GM21576 (cell line): ENCODE results near the gene YEATS2.

ENCODE experiments used
- ATAC-seq: cut with Tn5 transposase; IDR thresholded peaks from one replicate; pipeline ENCODE4 v1.9.1; 2021; ENCODE audit warnings: mild to moderate bottlenecking, moderate library complexity; ENCODE audit not compliant: unreplicated experiment

The YEATS2 gene

DNA sequence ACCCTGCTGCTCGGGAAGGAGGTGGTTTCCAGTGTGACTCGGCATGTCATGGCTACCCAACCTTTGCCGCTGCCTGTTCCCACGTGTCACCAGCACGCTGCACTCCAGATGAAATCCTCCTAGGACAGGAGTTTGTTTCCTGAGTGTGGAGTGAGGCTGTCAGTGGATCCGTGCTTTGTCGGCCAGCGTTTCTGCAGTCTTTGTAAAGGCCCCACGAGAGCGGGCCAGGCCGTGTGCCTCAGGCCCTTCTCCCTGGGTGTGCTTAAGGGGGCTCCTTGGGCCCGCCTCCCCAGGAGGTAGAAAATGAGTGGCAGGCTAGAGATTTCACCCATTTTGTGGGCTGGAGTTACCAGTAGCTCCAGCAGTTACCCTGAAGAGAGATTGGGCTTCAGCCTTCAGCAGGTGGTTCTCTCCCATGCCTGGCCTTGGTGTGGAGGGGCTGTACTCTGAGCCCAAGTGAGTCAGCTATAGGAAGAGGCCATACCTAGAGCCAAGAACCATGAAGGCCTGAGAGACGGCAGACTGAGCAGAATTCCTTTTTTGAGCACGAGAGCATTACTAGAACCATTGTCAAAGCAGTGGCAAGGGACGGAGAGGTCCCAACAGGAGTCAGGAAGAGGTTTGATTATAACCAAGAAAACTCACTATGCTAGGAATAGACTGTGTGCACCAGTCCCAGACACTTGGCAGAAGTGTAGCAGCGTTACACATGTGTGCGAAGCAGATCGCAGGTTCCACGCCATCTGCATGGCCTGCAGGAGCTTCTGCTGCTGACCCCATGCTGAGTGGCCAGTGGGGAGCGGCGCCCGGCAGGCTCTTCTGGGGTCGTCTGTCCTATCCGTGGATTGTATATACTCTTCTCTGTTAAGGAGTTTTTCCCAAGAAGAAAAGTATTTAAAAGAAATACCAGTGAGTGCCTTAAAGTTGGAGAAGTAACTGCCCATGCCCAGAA lies 113.3 kb downstream of the YEATS2 start:
- no peak for ATAC-seq

DNA sequence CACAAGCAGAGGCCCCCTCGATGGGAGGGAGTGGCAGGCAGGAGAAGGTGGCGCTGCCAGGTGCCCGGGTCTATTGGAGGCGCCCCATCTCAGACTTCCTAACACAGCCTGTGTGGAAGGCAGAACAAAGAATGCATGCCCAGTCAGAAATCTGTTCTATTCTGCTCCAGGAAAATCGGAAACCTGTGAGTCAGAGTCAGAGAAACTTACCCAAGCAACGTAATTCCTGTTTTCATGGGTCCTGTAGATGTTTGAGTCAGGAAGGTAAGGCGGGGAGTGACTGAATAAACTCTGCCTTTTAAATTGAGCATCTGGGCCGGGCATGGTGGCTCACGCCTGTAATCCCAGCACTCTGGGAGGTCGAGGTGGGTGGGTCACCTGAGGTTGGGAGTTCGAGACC lies 114.0 kb downstream of the YEATS2 start:
- no peak for ATAC-seq

DNA sequence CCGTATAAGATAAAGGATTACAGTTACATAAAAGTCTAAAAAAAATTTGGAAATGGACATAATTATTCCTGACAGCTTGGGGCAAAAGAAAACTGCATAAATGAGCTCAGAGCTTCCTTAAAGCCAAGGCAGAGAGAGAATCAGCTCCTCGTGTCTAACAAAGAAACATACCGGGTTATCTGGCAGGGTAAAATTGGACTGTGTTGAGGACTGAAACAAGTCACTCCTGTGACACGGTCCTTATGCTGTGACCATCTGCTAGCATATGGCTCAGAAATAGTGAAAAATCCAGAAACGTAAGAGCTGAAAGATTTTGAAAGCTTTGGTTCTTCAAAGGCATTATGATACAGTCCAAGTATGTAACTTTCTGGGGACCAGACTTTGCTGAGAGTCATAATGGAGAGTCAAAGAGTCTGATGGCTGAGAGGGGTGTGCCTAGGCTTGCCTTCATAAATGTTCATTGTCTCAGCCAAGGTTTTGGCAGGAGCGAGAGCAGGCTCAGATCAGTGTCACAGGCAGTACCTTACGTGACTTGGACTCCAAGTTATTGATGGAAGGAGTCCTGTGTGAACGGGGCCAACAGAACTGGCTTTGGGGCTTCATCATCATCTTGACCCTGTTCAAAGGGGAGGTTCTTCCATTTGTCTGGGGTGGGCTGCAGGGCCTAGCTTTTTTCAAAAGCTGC lies 115.3 kb downstream of the YEATS2 start:
- no peak for ATAC-seq

DNA sequence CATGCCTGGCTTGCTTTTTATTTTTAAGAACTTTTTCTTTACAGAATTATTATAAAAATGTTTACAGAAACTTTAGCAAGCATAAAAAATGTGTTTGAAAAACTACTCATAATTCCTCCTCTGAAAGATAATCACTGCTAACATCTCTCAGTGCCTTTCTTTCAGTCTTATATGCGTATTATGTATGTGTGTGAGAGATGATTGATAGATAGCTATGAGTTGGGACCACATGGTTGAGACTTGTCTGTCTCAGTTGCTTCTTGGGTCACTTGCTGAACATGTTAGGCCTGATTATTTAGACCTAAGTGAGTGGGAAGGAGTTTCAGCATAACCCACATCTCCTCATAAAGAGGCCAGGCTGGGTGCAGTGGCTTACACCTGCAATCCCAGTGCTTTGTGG lies 116.6 kb downstream of the YEATS2 start:
- no peak for ATAC-seq

DNA sequence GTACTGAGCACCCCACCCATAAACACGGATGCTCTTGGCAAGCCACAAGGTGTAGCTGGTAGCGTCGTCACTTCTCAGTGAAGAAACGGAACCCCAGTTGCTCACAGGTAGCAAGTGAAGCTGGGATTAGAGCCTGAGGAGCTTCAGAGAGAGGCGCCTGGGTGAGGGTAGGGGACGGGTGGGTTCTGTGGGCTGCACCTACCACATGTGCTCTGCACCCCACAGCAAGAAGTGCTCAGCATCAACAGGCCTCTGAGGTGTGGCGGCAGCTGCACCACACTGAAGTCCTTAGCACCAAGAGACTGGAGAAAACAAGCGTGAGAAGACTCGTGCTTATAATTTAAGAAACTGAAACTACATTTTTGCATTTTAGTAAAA lies 118.0 kb downstream of the YEATS2 start:
- peak; percentile 55 for ATAC-seq

DNA sequence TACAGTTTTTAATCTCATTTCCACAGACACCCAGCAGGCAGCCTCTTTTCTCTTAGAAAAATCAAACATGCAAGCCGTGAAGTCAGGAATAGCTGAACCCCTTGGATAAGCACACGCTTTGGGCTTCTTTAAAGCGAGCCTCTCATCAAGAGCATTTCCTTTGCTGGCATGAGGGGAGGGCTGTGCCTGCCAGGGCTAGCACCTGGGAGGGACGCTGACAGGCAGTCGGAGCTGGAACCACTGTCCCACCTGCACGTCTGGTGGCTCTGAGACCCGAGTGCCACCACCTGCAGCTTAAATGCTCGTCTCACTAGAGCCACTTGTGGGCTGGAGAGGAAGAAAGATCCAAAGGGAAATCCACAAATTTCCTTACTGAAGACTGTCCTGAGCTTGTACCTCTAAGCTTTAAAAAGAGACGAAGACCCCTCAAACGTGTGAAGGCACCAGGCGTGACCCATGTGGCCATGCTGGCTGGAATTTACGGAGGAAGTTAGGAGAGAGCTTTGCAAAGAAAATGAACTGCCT lies 118.4 kb downstream of the YEATS2 start:
- no peak for ATAC-seq

DNA sequence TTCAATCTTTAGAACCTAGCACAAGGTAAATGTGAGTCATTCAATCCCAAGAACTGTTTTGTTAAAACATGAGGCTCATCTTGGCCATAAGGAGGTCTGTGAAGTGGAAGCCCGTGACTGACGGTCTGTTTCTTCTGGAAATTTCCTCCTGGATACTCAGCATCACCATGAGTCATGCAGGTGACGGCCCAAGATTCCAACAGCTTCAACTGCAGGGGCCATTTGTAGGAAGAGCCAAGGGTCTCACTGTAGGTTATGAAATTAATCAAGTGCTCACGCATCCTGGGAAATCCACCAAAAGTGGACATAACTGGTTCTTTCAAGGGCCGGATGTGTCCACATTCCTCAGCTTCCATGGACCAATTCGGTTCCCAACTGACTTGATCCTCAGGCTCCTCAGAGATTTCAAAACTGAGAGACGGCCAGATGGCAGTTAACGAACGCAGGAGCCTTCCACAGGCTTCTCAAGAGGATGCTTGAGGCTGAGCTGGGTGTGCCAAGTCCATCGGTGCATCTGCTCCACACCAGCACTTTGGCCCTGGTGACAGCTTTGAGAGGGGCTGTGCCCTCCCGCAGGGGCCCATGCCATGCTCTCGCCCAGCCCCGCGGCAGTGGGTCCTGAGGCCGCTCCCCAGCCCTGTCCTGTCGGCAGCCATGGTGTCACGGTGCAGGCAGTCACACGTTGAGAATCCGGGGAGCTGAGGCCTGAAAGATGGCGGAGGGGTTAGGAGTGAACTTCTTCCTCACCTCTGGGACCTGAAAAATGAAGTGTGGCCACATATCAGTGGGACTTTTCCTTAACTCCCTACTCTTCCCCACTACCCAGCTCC lies 119.3 kb downstream of the YEATS2 start:
- no peak for ATAC-seq

DNA sequence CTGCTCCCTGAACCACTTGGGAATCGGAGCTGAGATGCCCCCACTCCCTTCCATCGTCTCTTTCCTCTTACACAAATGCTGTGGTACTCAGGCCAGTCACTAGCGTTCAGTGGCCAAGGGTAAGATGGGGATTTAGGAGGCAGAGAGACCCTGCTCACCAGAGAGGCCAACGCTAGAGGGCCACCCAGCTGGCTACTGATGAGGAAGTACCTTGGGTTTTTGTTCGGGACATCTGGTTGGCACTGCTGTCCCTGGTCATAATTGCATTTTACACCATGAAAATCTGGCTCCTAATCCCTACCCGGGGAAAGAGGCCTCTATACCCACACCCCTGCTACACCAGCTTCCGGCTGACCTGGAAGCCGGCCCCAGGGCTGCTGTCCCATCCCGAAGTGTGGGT lies 120.0 kb downstream of the YEATS2 start:
- no peak for ATAC-seq

DNA sequence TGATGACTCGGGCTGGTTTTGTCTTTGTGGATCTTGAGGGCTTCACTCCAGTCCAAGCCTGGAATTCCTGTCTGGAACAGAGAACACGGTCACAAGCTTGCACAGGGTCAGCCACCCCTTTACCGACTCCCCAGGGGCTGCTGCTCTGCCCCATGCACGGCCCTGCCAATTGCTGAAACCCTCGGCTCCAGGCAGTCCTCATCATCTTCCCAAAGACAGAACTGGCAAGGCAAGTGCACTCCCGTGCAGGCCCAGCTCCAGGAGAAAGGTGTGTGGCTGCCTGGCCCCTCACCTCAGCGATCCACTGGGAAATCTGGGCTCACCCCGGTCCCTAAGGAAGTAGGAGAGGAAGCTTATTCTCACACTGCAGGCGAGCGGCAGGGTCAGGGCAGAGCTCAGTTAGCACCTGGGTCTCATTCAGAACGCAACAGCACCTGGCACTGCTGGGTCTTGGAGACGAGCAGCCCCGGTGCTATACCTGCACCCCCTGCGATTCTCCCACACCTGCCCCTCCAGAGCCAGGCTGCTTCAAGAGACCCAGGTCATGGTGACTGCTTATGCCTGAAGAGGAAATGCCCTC lies 120.5 kb downstream of the YEATS2 start:
- ATAC-seq, result no peak

DNA sequence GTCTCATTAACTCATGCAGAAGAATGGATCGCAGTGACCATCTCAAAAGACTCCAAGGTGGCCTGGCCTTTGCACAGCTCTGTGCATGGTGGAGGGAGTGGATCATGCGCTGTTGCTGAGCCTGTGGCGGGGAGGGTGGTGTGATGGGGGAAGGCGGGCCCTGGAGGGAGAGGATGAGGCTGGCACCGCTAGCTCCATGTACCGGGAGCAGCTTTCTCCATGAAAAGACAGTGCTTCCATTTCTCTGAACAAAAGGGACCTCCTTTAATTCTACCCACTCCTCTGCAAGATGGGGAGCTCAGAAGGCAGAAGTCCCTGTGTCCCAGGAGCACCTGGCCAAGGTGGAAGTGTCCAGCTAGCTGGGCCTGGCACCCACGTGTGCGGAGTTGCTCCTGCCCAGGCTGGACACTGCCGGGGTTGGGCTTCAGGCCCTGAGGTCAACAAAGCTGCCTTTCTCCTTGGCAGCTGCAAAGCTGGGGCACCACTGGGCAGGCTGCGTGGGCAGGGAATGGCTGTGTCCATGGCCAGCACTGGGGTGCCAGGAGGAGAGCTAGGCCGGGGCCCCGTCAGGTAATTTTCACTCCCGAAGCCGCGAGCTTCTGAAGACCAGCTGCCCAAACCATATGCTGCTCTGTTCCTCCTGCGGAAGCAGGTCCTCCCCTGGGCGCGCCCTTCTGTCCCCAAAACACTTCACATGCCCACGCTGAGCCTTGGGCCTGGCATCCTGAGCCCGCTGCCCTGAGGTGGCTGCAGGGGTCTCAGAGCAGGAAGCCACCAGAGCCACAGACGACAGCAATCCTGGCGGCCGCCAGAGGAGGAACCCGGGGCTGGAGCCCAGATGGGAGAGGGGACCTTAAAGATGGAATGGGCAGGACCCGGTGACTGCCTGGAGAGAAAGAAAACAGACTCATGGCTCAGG lies 121.4 kb downstream of the YEATS2 start:
- ATAC-seq, result no peak

DNA sequence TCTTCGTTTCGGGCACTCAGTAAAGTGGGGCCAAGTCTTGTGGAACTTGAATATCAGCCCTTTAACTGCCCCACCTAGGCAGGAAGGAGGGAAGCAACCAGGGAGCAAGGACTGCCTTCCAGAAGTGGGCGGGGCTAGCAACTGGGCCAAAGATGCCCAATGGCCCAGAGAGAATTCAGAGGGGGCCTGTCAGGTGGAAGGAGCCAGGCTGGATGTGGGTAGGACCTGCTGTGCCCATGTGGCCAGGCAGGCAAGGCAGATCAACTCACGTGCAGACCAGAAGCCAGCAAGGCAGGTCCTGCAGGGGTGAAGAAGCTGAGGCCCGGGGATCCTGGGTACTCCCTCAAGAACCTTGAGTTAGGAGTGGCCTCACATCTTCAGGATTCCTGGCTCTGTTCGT lies 122.2 kb downstream of the YEATS2 start:
- no peak for ATAC-seq

DNA sequence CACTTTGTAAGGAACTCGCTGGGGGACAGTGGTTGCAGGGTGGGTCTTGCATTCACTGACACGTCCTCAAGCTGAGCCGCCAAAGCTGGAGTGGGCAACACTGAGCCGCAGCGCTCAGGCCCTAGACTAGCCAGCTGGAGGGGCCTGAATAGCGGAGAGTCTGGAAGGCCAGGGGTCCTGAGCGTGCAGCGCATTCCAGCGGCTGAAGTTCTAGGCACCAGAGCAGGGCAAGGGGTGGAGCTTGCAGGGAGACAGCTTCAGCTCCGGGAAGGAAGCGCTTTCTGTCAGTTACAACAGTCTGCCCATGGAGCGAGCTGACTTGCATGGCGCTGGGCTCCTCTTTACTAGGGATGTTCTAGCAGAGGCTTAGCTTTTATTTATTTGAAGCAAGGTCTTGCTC lies 125.0 kb downstream of the YEATS2 start:
- ATAC-seq, result no peak

DNA sequence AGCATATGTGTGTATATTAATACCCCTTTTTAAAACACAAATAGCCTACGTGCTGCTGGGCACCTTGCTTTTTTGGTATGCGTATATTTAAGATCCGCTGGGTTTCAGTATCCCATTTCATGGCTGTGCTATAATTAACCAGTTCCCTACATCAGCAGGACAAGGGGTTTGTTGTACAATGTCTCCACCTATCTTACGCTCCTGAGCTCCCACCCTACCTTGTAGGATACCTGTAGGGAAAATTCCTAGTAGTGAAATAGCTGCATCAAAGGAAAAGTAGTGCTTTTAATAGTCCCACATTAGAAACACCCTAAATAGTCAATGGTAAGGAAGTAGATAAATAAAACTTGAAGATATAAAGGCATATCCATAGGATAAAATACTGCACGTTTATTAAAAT lies 126.4 kb downstream of the YEATS2 start:
- no peak for ATAC-seq

DNA sequence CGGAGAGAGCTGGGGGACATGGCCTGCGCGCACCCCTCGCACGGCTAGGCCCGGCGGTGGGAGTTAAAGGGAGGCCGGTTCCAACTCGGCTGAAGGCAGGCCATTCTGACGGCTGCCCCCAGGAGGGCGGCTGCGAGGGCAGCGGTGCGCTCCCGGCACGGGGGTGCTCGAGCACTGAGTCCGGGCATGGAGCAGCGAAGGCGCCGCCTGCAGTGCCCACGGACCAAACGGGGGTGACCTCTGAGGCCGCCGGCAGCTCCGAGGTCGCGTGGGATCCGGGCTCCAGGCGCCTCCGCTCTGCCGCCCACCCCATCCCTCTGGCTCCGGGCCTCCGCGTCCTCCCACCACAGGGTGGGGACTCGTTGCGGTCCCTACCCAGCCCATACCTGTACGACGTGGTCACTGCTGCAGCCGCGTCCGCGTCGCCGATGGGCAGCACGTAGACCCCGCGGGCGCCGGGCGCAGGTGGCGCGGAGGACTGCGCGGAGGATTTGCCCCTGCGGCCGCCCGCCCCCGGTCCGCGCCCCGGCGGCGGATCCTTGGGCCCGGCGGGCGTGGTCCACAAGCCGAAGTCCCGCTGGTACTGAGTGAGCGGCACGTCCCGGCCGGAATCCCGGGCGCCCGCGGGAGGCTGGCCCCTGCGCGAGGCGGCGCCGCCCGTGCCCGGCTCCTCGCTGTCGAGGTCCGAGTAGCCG lies 127.3 kb downstream of the YEATS2 start:
- ATAC-seq, result peak; percentile 23

DNA sequence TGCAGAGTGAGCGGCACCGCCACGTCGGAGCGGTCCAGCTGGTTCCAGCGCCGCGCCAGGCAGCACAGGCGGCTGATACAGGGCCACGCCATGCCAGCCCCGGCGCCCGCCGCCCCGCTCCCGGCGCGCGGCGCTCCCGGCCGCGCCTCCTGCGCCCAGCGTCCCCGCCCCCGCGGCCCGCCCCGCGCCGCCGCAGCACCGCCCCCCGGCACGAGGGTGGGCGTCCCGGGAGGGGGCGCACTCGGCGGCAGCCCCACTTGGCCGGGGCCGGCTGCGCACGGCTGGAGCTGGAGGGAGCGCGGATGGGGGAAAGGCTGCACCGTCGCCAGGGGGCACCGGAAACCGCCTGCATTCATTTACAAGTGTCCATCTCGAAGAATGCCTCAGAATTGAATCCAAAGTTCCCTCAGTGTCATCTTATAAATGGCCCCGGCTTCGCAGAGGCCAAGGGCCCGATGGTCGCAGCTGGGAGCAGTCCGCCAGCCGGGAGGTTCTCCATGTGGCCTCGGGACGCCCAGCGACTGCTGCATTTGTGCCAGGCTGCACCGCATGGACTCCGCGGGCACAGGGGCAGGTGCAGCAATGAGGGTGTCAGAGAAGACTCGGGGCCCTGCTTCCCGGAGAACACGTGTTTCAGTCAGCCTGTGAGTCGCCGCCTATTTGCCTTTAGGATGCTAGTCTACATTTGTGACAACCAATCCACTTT lies 128.0 kb downstream of the YEATS2 start, which contains the start of gene MAP6D1:
TSS of gene MAP6D1 (minus strand) at position 122 of the 706 bp plus-strand sequence. CDS start at position 92, 30 bp downstream.
- ATAC-seq, result peak; percentile 52

DNA sequence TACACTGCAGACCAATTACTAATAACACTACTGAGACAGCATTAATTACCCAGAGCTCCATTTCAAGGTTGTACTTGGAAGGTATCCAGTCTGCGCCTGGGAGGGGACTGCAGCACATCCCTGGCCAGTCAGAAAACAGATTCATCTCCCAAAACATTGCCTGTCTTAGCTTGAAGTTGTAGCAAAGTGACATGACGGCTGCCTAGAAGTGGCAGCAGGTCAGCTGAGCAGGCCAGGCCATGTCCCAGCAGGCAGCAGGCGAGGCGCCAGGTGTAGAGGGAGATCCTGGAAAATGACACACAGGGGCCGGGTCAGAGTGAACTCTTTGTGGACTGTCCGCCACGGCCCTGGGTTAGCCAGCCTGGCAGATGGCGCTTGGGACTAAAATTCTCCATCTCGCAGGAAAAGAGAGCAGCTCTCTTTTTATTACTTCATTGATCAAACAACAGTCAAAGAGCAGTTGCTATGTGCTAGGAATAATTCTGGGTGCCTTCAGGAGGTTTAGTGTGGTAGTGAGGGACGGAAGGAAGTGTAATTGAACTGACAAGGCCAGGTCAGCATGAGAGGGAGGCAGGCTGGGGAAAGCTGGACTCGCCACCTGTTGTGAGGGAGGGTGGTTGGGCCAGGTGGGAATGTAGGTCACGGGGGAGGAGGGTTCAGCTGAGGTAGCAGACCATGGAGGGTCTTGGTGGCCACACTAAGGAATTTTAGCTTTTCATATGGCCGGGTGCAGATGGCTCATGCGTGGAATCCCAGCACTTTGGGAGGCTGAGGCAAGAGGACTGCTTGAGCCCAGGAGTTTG lies 129.1 kb downstream of the YEATS2 start:
- ATAC-seq, result no peak

DNA sequence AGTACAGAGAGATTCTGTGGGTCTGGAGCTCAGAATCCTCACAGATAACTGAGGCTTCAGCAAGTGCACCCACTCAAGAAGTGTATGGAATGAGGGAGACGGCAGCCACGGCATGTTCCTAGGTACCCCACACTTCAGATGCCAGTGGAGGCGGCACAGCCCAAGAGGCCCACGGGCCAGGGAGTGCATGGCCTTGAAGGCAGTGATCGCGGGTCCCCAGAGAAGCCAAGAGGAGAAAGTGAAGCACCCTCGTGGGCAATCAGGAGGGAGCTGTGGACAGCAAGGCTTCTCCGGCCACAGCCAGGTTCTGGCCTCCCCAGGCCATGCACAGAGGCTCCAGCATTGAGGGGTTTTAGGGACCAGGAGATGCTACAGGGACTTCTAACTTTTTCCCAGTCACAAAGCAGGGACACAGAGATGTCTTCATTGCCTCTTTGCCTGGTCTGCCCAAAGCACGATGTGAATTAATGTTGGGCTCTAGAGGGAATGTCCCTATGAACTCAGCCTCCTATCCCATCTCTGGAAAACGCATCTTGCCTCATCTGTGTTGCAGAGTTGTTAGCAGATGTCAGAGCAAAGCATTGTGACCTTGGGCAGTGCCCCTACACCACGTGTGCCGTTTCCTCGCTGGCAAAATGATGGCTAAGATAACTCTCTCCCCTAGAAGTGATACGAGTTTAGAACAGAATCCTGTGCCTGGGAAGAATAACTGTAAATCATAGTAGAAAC lies 130.4 kb downstream of the YEATS2 start:
- ATAC-seq, result no peak
